NCI-H345 treated with DMSO at 0.1 percent for 48 hours (cell line): ENCODE data around the gene TRIM67.

Source experiments
- DNase-seq: peaks from one replicate; lab custom pipeline; 2025; ENCODE audit not compliant: unreplicated experiment; lab: John Stamatoyannopoulos, UW

TRIM67 gene

DNA sequence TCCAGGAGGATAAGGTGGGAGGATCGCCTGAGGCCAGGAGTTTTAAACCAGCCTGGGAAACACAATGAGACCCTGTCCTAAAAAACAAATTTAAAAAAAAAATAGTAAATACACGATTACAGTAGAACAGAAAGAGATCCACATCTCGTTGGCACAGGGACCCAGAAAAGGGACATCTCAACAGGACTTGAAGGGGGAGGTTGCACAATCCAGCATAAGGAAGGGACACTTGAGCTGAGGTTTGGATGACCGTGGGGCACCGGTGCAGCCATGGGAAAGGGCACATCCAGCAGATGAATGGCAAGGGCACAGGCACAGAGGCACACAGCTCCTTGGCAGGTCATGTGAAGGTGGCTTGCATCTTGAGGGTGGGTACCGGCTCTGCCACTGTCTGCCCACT is 20.5 kb downstream of the TRIM67 start:
- DNase-seq, result no peak

DNA sequence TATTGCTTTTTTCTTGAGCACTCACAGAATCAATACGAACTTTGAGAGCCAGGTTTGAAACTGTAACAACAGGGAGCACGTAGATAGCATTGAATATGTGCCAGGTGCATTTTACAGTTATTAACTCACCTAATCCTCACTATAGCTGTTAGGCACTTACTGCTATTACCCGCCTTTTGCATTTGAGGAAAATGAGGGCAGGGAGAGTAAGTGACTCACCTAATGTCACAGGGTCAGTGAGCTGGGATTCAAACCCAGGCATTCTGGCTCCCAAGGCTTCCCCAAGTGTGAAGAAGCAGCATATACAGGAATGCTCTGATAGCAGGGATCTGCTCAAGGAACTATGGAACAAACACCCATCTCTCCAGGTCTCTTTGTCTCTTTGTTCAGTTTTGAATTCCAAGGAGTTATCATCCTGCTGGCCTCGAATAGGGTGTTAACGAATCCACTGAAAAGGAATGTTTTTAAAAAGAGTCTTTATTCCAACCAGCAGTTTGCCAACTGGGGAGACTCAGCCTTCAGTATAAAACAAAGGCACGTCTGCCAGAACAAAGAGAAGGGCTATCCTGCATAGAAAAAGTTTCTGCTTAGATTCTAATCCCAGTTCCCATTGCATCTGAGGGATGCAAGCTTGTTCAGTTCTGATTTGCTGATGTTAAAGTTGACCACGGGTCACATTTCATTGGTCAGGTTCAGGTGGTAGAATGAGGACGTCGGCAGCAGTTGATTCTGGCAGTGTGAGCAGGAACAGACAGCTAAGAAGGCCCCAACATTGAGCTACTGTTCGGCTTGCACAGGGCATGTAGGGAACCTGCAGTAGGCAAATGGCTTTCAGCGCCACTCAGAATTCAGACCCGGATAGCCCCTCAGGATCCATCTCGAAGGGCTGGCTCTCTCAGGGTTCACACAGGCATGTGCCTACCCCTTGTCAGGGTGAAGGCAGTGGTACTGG is 22.1 kb downstream of the TRIM67 start:
- DNase-seq, result no peak

DNA sequence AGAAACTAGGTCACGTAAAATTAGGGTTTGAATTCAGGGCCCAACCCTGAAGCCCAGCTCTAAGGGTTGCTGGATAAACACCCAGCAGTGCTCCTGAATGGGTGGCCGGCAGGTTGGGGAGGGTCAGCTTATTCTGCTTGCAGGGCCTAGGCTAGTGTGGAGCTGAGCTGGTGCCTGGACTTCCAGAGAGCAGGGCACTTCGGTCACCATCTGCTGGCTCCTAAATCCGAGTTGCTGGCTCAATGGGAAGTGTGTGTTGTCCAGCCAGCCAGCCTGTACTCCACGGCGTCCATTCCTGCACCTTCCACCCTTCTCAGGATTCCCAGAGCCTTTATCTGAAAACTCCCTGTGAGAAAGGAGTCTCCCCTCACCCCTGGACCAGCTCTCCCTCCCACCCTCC is 23.0 kb downstream of the TRIM67 start:
- no peak for DNase-seq

DNA sequence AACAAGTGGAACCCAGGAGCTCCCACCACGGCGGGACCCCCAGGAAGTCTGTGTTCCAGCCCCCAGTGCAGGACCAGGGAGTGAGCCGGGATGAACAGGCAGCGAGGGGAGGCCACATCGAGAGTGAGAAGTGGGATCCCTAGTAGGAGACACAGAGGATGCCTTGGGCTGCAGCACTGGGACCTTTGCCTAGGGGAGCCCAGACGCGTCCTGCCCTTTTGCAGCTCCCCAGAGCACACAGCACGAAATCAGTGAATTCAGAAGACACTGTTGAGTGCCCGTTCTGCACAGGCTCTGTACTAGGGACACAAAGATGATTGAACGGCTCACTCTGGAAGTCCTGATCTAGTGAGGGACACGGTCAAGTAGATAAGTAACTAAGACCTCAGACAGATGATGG is 23.5 kb downstream of the TRIM67 start:
- DNase-seq, result no peak

DNA sequence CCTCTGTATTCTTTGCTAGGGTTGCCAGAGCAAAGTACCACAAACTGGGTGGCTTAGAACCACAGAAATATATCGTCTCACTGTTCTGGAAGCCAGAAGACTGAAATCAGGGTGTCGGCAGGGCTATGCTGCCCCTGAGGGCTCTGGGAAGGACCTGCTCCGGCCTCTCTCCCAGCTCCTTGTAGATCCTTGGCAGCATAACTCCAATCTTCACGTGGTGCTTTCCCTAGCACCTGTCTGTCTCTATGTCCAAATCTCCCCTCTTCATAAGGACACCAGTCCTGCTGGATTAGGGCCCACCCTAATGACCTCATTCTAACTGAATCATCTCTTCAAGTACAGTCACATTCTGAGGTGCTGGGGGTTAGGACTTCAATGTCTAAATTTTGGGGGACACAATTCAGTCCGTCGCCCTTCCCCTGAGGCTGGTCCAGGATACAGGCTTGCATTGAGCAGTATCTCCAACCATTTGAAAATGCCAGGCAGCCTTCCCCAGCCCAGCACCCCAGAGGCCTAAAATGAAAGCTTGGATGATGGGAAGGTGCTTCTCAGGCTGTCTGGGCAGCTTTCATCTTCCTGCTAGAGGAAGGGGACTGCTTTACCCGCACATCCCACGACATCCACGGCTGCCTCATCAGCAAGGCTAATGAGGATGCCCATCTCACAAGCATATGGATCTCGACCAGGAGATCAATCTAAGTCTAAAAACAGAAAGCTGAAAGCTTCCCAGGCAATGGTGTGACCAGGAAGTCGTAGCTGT is 24.7 kb downstream of the TRIM67 start:
- no peak for DNase-seq

DNA sequence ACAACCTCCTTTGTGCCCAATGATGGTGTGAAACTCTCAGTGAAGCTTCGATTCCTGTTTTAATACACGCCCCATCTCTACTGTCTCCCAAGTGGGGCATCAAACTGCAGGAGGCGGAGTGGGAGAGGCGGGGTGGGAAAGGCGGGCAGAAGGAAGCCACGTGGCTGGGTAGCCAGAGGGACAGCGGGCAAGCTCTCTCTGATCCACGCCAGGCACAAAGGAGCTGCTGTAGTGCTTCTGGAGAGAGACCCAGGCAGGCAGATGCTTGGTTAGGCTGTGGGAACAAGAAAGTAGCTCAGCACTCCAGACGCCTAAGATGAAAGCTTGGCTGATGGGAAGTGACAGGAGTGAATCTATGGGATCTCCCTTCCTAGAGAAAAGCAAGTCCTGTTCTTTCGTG is 25.7 kb downstream of the TRIM67 start:
- DNase-seq, result no peak

DNA sequence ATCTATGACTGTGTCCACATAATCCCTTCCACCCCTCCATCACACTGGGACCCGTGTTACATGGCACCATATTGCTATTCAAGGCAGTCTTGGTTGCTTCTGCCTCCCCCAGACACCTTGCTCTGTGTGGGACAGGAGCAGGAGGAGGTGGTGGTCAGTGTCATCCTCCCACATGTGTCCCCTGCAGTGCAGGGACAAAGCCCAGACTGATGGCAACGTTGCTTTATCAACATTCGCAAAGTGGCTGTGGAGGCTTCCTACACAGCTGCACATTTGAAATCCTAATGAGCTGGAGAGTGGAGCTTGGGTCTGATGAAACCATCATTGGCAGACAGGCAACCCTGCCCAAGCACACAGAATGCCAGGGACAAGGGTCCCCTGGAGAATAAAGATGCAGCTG is 26.2 kb downstream of the TRIM67 start:
- DNase-seq, result no peak

DNA sequence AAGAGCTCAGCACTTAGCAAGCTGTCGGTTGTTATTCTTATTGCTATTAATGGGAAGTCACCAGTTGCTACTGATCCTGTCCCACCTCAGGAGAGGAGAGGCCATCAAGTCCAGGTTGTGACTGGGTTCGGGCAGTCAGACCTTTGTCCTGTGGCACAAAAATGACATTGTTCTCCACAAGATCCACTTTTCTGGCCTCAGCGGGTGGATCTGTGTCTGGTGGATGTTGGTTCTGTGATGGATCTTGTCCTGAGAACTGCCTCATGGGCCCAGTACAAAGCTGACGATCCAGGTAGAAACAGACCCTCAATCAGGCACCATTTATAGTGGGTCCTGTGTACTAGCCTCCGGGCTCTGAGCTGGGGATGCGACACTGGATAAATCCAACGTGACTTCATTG is 26.9 kb downstream of the TRIM67 start:
- no peak for DNase-seq

DNA sequence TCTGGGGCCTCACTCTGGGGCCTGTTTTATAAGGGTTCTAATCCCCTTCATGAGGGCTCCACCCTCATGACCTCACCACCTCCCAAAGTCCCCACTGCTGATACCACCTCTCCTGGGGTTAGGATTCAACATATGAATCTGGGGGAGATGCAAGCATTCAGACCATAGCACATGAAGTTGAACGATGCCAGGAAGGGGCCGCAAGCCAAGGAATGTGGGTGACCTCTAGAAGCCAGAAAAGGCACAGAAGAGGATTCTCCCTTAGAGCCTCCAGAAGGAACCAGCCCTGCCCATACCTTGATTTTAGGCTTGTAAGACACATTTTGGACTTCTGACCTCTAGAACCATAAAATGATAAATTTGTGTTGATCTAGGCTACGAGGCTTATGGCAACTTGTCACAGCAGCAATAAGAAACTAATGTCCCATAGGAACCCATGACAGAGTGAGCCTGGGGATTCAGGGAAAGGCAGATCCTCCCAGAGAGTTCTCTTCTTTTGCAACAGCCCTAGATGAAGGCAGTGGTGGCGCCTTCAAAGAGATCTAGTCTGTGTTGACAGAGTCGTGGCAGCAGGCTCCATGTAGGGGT is 27.9 kb downstream of the TRIM67 start:
- DNase-seq, result no peak

DNA sequence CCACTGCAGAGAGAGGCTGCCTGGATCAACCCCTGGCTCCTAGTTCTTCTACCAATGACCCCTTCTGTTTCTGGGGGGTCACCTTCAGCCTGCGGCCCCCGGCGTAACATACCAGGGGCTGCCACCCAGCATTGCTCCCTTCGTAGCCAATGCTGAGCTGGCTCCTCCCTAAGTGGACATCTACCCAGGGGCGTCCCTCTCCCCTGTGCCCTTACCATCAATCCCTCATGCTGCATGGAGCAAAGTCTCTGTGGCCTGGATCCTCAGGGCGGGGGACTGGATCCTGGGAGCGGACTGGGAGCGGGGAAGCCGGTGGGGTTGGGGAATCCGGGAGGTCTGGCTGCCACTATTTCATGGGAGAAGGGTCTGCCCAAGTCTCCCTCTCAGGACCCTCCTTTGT is 28.6 kb downstream of the TRIM67 start:
- no peak for DNase-seq

DNA sequence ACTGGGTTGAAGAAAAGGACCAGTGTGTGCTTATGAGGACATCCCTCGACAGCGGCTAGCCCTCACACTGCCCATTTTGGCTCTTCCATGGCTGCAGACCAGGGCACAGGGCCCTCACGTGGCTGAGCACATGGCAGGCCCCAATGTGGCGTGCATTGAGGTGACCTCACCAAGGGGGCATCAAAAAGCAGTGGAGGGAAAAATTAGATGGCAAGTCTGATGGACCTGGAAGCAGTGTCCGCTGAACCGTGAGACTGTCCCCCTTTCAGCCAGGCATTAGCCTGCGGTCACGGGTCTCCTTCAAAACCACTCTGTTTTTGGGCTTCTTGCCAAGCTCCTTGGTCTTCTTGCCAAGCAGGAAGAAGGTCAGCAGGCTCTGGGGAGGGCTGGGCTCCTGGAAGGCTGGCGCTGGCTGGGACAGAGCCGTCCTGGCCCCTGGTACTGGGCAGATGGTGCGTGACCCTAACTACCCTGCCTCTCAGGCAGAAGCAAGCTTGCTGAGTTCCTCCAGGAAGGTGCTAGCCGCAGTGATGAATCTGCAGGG is 30.8 kb downstream of the TRIM67 start:
- no peak for DNase-seq

DNA sequence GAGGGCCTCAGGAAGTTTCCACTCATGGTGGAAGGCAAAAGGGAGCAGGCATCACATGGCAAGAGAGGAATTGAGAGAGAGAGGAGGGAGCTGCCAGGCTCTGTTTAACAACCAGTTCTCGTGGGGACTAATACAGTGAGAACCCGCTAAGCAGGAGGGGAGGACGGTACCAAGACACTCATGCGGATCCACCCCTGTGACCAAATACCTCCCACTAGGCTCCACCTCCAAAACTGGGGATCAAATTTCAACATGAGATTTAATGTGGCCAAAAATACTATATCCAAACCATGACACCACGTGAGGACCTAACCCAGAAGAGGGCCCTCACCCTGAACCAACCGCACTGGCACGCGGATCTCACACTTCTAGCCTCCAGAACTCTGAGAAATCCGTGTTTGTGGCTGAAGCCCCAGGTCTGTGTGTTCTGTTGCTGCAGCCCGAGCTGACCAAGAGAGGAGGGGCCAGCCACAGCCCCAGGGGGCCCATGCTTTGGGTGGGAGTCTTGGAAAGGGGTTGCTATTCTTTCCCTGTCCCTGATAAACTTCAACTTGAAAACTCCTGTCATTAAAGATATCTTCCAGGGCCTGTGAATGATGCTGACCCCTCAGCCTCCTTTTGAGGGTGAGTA is 32.0 kb downstream of the TRIM67 start:
- DNase-seq, result no peak

DNA sequence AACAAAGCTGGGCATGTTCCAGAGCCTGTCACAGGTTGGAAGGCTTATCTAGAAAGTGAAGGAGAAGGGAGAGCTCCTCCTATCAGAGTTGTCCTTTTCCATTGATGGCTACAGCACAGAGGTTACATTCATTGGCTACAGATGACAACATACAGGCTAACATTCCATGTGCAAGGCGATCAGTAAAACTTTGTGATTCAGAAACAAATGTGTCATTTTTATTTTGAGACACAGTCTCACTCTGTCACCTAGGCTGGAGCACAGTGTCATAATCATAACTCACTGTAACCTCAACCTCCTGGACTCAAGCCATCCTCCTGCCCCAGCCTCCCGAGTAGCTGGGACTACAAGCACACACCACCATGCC is 32.6 kb downstream of the TRIM67 start:
- no peak for DNase-seq

DNA sequence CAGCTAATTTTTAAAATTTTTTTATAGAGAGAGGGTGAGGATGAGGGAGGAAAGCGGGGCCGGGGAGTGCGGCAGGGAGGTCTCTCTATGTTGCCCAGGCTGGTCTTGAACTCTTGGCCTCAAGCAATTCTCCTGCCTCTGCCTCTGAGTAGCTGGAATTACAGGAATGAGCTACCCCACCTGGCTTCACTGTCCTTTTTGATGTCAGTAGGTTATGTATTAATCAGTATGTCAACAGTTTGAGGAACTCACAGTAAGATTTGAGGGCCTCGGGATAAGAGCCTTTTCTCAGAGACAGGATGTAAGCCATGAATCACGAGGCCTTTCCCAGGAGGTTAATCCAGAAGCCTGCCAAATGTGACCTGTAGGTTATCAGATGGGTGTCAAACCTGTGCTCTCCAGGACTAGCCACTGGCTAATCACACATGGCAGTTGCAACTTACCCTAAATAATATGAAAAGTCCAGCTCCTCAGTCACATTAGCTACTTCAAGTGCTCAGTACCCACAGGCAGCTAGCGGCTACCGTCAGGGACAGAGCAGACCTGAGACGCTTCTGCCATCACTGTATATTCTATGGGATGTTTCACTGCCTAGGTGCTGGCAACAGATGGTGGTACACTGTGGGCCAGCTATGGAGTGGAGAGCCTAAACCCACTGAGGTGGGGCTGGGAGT is 33.1 kb downstream of the TRIM67 start:
- no peak for DNase-seq

DNA sequence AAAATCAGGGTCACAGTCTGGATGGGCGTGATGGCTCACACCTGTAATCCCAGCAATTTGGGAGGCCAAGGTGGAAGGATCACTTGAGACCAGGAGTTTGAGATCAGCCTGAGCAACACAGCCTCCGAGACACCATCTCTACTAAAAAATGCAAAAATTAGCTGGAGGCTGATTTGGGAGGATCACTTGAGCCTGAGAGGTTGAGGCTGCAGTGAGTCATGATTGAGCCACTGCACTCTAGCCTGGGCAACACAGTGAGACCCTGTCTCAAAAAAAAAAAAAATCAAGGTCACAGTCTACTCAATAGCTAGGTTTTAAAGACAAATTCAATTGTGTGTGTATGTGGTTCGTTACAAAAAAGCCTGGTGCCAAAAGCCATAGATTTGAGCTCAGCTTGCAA is 34.4 kb downstream of the TRIM67 start:
- no peak for DNase-seq

DNA sequence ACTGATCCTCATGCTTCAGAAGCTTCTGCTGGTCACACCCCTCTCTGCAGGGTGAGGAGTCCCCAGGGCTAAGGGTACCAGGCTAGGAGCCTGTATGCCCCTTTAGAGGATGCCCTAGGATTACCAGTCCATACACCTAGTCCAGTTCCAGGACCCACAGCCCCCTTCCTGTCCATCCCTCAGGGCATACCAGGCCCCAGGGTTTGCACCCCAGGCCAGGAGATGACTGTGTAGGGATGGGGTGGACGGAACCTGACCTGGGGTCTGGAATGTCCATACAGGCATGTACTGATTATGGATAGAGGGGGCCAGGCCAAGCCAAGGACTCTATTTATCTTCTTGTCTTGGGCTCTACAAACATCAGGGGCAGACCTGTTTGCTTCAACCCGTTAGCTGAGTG is 34.9 kb downstream of the TRIM67 start:
- no peak for DNase-seq

DNA sequence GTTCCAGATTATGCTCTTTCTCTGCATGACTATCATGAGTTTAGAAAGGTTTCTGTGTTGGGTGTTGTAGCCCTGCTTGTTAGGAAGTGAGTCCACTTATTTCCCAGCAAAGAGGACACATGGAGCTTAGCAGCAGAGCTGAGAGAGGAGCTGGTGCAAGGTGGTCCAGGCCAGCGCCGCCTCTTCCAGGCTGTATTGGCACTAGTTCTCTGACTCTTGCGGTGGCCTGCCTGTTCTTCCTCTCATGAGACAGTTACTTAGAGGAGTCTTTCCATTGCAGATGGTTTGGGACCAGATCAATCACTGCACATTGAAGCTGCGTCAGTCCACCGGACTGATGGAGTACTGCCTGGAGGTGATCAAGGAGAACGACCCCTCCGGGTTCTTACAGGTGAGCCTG is 38.0 kb downstream of the TRIM67 start:
- DNase-seq, result no peak

DNA sequence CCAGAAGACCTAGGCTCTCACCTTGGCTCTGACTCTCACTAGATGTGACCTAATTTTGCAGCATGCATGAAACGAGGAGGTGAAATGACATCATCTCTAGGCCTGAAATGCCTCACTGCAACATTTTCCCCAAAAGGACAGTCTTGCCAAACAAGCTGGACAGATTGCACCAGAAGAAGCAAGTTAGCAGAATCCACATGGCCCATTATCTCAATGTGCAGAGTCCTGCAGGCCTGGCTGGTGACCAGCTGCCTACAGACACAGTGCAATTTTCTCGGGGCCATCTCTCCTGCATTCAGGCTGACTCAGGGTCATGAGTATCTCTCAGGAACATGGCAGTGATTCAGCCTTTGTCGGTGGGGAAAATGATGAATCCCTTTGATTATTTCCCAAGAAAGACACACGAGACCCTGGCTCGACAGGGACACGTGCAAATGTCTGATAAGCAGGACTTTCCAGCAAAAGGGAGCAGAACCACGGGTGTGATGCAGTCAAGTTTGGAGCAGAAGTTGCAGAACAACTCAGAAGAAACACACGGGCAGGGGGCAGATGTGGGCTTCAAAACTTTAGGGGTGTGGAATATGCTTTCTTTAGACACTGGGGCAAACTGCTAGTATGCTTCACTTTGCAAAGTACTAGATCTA is 38.7 kb downstream of the TRIM67 start:
- no peak for DNase-seq

DNA sequence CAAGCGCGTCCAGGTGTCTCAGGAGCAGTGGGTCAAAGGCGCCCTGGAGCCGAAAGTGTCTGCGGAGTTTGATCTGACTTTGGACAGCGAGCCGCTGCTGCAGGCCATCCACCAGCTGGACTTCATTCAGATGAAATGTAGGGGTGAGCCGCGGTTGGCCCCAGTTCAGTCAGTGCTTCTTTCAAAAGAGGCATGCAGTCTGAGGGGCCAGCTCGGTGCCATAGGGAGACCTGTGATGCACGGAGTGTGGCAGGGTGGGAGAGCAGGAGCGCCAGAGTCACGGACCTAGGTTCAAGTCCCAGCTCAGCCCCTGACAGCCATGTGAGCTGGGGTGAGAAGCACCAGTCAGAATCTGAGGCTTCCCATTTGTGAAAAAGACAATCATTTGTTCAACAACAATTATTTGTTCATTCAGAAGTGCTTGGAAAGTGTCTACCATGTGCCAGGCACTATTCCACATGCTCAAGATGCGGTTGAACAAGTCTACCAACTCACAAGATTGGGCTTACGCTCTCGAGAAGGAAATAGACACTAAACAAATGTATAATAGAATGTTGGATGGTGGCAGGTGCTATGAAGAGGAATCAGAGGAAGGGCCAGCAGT is 39.6 kb downstream of the TRIM67 start:
- DNase-seq, result no peak
